Myocyte (in vitro differentiated cells): ENCODE measurements around the gene BLNK. TPM values are rescaled to one million over a fixed set of nuclear protein-coding genes. Genes with fewer than 3 reads are reported as not detected.

Experiments
- total RNA-seq: library from RNA; depleted of rRNA; stranded (reverse); fragments of >200 nt; gene quantifications from 2 replicates; pipeline ENCODE4 v1.2.3, GENCODE V29; 2014

BLNK gene
- total RNA-seq, 1 donor from 2014 or later: 0.13 TPM

Other genes with a start within 250 kb of the BLNK start
- 6.3 and 8.2 TPM in 2 replicates for gene CCNJ, start 228.0 kb downstream of the BLNK start, total RNA-seq
- gene ZNF518A, start 141.3 kb downstream of the BLNK start, total RNA-seq: 15.4 and 15.9 TPM in 2 replicates
- gene DNTT, start 32.9 kb upstream of the BLNK start, total RNA-seq: not detected in 2 replicates
- gene OPALIN, start 87.4 kb upstream of the BLNK start, total RNA-seq: not detected in 2 replicates
- gene TLL2, start 242.4 kb upstream of the BLNK start, total RNA-seq: 0.45 and 0.57 TPM in 2 replicates